KMS-11 (cell line): ENCODE data around the gene ZSWIM7.

Experiments used
- H2AFZ ChIP-seq: fragments of 200-600 bp; sonication (generic); 2 replicates; pipeline ENCODE4 v1.6.1; 2016; ENCODE audit warnings: antibody characterized with exemption, mixed run types, low read depth
- H3K27ac ChIP-seq: fragments of 200-600 bp; sonication (generic); 2 replicates; pipeline ENCODE4 v1.6.1; 2016; ENCODE audit warnings: mild to moderate bottlenecking, mixed run types
- H3K27me3 ChIP-seq: fragments of 200-600 bp; sonication (generic); 2 replicates; pipeline ENCODE4 v1.6.1; 2017; ENCODE audit warnings: mild to moderate bottlenecking, low read depth, mixed run types, moderate library complexity; ENCODE audit not compliant: insufficient read depth
- H3K36me3 ChIP-seq: fragments of 200-600 bp; sonication (generic); 2 replicates; pipeline ENCODE4 v1.6.1; 2017; ENCODE audit warnings: mild to moderate bottlenecking, mixed run types; ENCODE audit not compliant: insufficient read depth
- H3K4me1 ChIP-seq: fragments of 200-600 bp; sonication (generic); 2 replicates; pipeline ENCODE4 v1.6.1; 2016; ENCODE audit warnings: mild to moderate bottlenecking, low read depth, mixed run types; ENCODE audit not compliant: poor library complexity, severe bottlenecking
- H3K4me2 ChIP-seq: fragments of 200-600 bp; sonication (generic); 2 replicates; pipeline ENCODE4 v1.7.0; 2016; ENCODE audit warnings: mild to moderate bottlenecking, mixed run types
- H3K4me3 ChIP-seq: fragments of 200-600 bp; sonication (generic); IDR thresholded peaks from 2 replicates; pipeline ENCODE4 v1.6.1; 2017; ENCODE audit warnings: low read depth, low read length, mixed read lengths; ENCODE audit not compliant: insufficient read depth
- H3K79me2 ChIP-seq: fragments of 200-600 bp; sonication (generic); 2 replicates; pipeline ENCODE4 v1.6.1; 2016; ENCODE audit warnings: low read depth, mixed run types; ENCODE audit not compliant: insufficient read depth
- H3K9ac ChIP-seq: fragments of 200-600 bp; sonication (generic); 2 replicates; pipeline ENCODE4 v1.6.1; 2016; ENCODE audit warnings: mild to moderate bottlenecking, mixed run types
- H4K20me1 ChIP-seq: fragments of 200-600 bp; sonication (generic); 2 replicates; pipeline ENCODE4 v1.6.1; 2016; ENCODE audit warnings: mild to moderate bottlenecking, mixed run types; ENCODE audit not compliant: insufficient read depth
- CTCF ChIP-seq: fragments of 200-600 bp; sonication (generic); conservative IDR thresholded peaks from 2 replicates; pipeline ENCODE4 v1.6.1; 2017; ENCODE audit warnings: low read depth, mild to moderate bottlenecking, antibody characterized with exemption, low read length, moderate library complexity, mixed read lengths

The ZSWIM7 gene

GRCh38 chr17:15952048-15952532 lies 47.4 kb downstream of the ZSWIM7 start:
- Histone ChIP-seq H3K27ac (no peak overlapping the region), H3K27me3 (no peaks in the 10 kb centered on the region), H2AFZ (no peak overlapping the region), H3K79me2 (no peaks in the 10 kb centered on the region), H3K4me3 (no peak overlapping the region), H3K9ac (no peak overlapping the region), H4K20me1 (no peaks in the 10 kb centered on the region), H3K4me1 (no peaks in the 10 kb centered on the region), H3K4me2 (no peak overlapping the region), H3K36me3 (no peaks in the 10 kb centered on the region)
- no peak for TF ChIP-seq CTCF

GRCh38 chr17:15951368-15952047 lies 48.0 kb downstream of the ZSWIM7 start:
- no peaks in the 10 kb centered on the region for H3K4me1 ChIP-seq
- H3K4me2 ChIP-seq, result no peak overlapping the region
- no peaks in the 10 kb centered on the region for H3K36me3 ChIP-seq
- H2AFZ ChIP-seq, result no peak overlapping the region
- no peak for TF ChIP-seq CTCF
- H3K27ac ChIP-seq, result no peak overlapping the region
- H4K20me1 ChIP-seq, result no peaks in the 10 kb centered on the region
- H3K79me2 ChIP-seq, result no peaks in the 10 kb centered on the region
- no peak overlapping the region for H3K9ac ChIP-seq
- H3K4me3 ChIP-seq, result no peak overlapping the region
- H3K27me3 ChIP-seq, result no peaks in the 10 kb centered on the region

GRCh38 chr17:15947976-15948752 lies 51.3 kb downstream of the ZSWIM7 start:
- Histone ChIP-seq H2AFZ (no peak overlapping the region), H3K36me3 (no peaks in the 10 kb centered on the region), H3K4me1 (no peaks in the 10 kb centered on the region), H3K9ac (no peak overlapping the region), H3K79me2 (no peaks in the 10 kb centered on the region), H4K20me1 (no peaks in the 10 kb centered on the region), H3K27ac (no peak overlapping the region), H3K27me3 (no peaks in the 10 kb centered on the region), H3K4me2 (no peak overlapping the region), H3K4me3 (no peak overlapping the region)
- no peak for TF ChIP-seq CTCF

GRCh38 chr17:15947271-15947670 lies 52.2 kb downstream of the ZSWIM7 start:
- Histone ChIP-seq H3K9ac (no peak overlapping the region), H3K27ac (no peak overlapping the region), H4K20me1 (no peaks in the 10 kb centered on the region), H3K4me3 (no peak overlapping the region), H3K79me2 (no peaks in the 10 kb centered on the region), H3K36me3 (no peaks in the 10 kb centered on the region), H2AFZ (no peak overlapping the region), H3K4me1 (no peaks in the 10 kb centered on the region), H3K4me2 (no peak overlapping the region), H3K27me3 (no peaks in the 10 kb centered on the region)
- TF ChIP-seq CTCF, result no peak
